ENCODE measurements around the gene ZNF507. TPM values are rescaled to one million over a fixed set of nuclear protein-coding genes. Genes with fewer than 3 reads are reported as not detected.

Gene ZNF507
- total and polyA plus RNA-seq, 2 of the 8 experiments (the other 6 are each of a cell fraction or from before 2014, with no cell fraction given), result 8.6 to 28.8 TPM

GRCh38 chr19:32307591-32307990, 37.8 kb upstream of the ZNF507 start (continued):
- TF ChIP-seq CHD7 (IDR thresholded peaks at IDR 0.05; ENCODE audit: insufficient replicate concordance, low read length), result no peak
- TF ChIP-seq USF2 (IDR thresholded peaks at IDR 0.05; ENCODE audit: low read length), result no peak
- no peak for TF ChIP-seq HDAC6 (IDR thresholded peaks at IDR 0.05; ENCODE audit: low read depth, low read length)
- no peak for TF ChIP-seq NANOG (IDR thresholded peaks at IDR 0.05; ENCODE audit: insufficient read depth, low read depth, low read length, poor library complexity, severe bottlenecking)
- TF ChIP-seq KDM4A (IDR thresholded peaks at IDR 0.05; ENCODE audit: low read depth, low read length, severe bottlenecking), result no peak
- no peak for TF ChIP-seq CTCF (IDR thresholded peaks at IDR 0.05; ENCODE audit: control extremely low read depth in 1 of 3, insufficient read depth in 1 of 3, low read depth in 1 of 3, low read length in 3 of 3)
